PC-9 (cell line): ENCODE results near the gene DMKN. TPM values are rescaled to one million over a fixed set of nuclear protein-coding genes. Genes with fewer than 3 reads are reported as not detected.

Source experiments
- BruUV-seq: library from RNA; stranded (reverse); fragments of 400-500 nt; replicated peaks from 2 replicates; lab custom pipeline; 2021; lab: Mats Ljungman, UMichigan
- CTCF ChIA-PET: fragments of 300-600 bp; sonication (Branson Sonifier 250); formaldehyde crosslinking; loops from one replicate; lab custom pipeline; 2022; ENCODE audit warnings: antibody characterized with exemption; lab: Charles Lee
- POLR2A ChIA-PET: fragments of 300-600 bp; sonication (Branson Sonifier 250); formaldehyde crosslinking; loops from one replicate; lab custom pipeline; 2022; ENCODE audit warnings: antibody characterized with exemption; ENCODE audit not compliant: unreplicated experiment; lab: Charles Lee
- DNase-seq, 2 experiments: peaks; one replicate each; pipeline versions ENCODE4 v3.0.0 to v3.0.0-alpha.2; 2015 to 2022; ENCODE audit warnings: mixed read lengths in 1 of 2
- H2AFZ ChIP-seq: fragments of 200-600 bp; sonication (generic); 2 replicates; pipeline ENCODE4 v1.8.1; 2017; ENCODE audit warnings: antibody characterized with exemption
- H3F3A ChIP-seq: fragments of 200-600 bp; sonication (generic); 2 replicates; pipeline ENCODE4 v1.8.1; 2017; ENCODE audit warnings: antibody characterized with exemption, mild to moderate bottlenecking, low read depth; ENCODE audit not compliant: insufficient read depth
- H3K27ac ChIP-seq: fragments of 200-600 bp; sonication (generic); 2 replicates; pipeline ENCODE4 v1.6.1; 2016; ENCODE audit warnings: mixed run types
- H3K27me3 ChIP-seq: fragments of 200-600 bp; sonication (generic); 2 replicates; pipeline ENCODE4 v1.6.1; 2016; ENCODE audit warnings: low read depth, mixed run types; ENCODE audit not compliant: insufficient read depth
- H3K36me3 ChIP-seq: fragments of 200-600 bp; sonication (generic); 2 replicates; pipeline ENCODE4 v1.6.1; 2016; ENCODE audit warnings: low read depth, mixed run types
- H3K4me1 ChIP-seq: fragments of 200-600 bp; sonication (generic); replicated peaks from 2 replicates; pipeline ENCODE4 v1.6.1; 2016; ENCODE audit warnings: mixed run types; ENCODE audit not compliant: insufficient read depth
- H3K4me2 ChIP-seq: fragments of 200-600 bp; sonication (generic); 2 replicates; pipeline ENCODE4 v1.6.1; 2017; ENCODE audit warnings: mixed run types
- H3K4me3 ChIP-seq: fragments of 200-600 bp; sonication (generic); 2 replicates; pipeline ENCODE4 v1.6.1; 2016; ENCODE audit warnings: mixed run types
- H3K79me2 ChIP-seq: fragments of 200-600 bp; sonication (generic); 2 replicates; pipeline ENCODE4 v1.6.1; 2017; ENCODE audit warnings: low read depth, mixed run types
- H3K9me2 ChIP-seq: fragments of 200-600 bp; sonication (generic); 2 replicates; pipeline ENCODE4 v1.8.1; 2017; ENCODE audit warnings: mild to moderate bottlenecking; ENCODE audit not compliant: insufficient read depth
- H3K9me3 ChIP-seq: fragments of 200-600 bp; sonication (generic); 2 replicates; pipeline ENCODE4 v1.8.1; 2016; ENCODE audit warnings: low read depth; ENCODE audit not compliant: insufficient read depth
- H4K20me1 ChIP-seq: fragments of 200-600 bp; sonication (generic); 2 replicates; pipeline ENCODE4 v1.8.1; 2017; ENCODE audit not compliant: insufficient read depth
- EZH2 ChIP-seq: fragments of 200-600 bp; sonication (generic); IDR thresholded peaks from 2 replicates; pipeline ENCODE4 v1.8.0; 2017; ENCODE audit warnings: antibody characterized with exemption, low read depth
- intact Hi-C: fragments of 100-400 bp; cut with micrococcal nuclease; formaldehyde crosslinking; loops from one replicate; pipeline ENCODE4 v1.10.0; 2022; ENCODE audit not compliant: unreplicated experiment
- total RNA-seq: library from RNA; stranded (reverse); gene quantifications from 2 replicates; pipeline ENCODE4 v1.2.3, GENCODE V29; 2021
- TF ChIP-seq, protein P1 (sequence below): fragments of 200-600 bp; sonication (generic); conservative IDR thresholded peaks from 2 replicates; pipeline ENCODE4 v1.6.1; 2017; ENCODE audit warnings: mixed run types, antibody characterized with exemption, mild to moderate bottlenecking, moderate library complexity

DMKN gene
- total RNA-seq, 1 experiment from 2014 or later: 135 TPM

- peaks cover 13% of the 10 kb centered on the region; the same call in 1 of the 2 replicates for H3K4me1 ChIP-seq
- ChIA-PET CTCF (interaction anchor here (0.5 kb wide), 1 partner anchor 485 kb away, joined by 3 read pairs; no protein-coding TSS in a partner anchor), POLR2A (no interaction called here)
- no peak overlapping the region for H2AFZ ChIP-seq
- H3F3A ChIP-seq: peaks cover 9% of the 10 kb centered on the region; the same call in 1 of the 2 replicates
- no TSS peak for BruUV-seq
- H3K36me3 ChIP-seq: peaks cover 8% of the 10 kb centered on the region; the same call in 1 of the 2 replicates
- H3K4me3 ChIP-seq: no peak overlapping the region
- intact Hi-C loops: no loop called here
- no peaks in the 10 kb centered on the region for H3K9me2 ChIP-seq
- H3K9me3 ChIP-seq: no peaks in the 10 kb centered on the region
- H3K79me2 ChIP-seq: peaks cover 19% of the 10 kb centered on the region
- H3K27me3 ChIP-seq: no peaks in the 10 kb centered on the region
- DNase-seq: no peak
- TF ChIP-seq EZH2: no peak
- TF ChIP-seq, protein P1, sequence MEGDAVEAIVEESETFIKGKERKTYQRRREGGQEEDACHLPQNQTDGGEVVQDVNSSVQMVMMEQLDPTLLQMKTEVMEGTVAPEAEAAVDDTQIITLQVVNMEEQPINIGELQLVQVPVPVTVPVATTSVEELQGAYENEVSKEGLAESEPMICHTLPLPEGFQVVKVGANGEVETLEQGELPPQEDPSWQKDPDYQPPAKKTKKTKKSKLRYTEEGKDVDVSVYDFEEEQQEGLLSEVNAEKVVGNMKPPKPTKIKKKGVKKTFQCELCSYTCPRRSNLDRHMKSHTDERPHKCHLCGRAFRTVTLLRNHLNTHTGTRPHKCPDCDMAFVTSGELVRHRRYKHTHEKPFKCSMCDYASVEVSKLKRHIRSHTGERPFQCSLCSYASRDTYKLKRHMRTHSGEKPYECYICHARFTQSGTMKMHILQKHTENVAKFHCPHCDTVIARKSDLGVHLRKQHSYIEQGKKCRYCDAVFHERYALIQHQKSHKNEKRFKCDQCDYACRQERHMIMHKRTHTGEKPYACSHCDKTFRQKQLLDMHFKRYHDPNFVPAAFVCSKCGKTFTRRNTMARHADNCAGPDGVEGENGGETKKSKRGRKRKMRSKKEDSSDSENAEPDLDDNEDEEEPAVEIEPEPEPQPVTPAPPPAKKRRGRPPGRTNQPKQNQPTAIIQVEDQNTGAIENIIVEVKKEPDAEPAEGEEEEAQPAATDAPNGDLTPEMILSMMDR: no peak
- H3K4me2 ChIP-seq: no peak overlapping the region
- no peak overlapping the region for H3K27ac ChIP-seq
- H4K20me1 ChIP-seq: peaks cover 4% of the 10 kb centered on the region
Observed at GRCh38 chr19:35506011-35506410, 7.4 kb downstream of the DMKN start.

GRCh38 chr19:35502751-35503150 is 10.7 kb downstream of the DMKN start:
- no peak for DNase-seq
- Histone ChIP-seq H3K27ac (no peak overlapping the region), H3K4me2 (no peak overlapping the region), H4K20me1 (peaks cover under 1% of the 10 kb centered on the region; the same call in 1 of the 2 replicates), H3K36me3 (peaks cover 8% of the 10 kb centered on the region; the same call in 1 of the 2 replicates), H3K9me3 (no peaks in the 10 kb centered on the region), H3F3A (no peaks in the 10 kb centered on the region; the same call in 1 of the 2 replicates), H3K9me2 (no peaks in the 10 kb centered on the region), H3K4me1 (no peaks in the 10 kb centered on the region), H3K27me3 (no peaks in the 10 kb centered on the region), H3K4me3 (no peak overlapping the region), H3K79me2 (peaks cover 5% of the 10 kb centered on the region; the same call in 1 of the 2 replicates), H2AFZ (no peak overlapping the region)
- ChIA-PET POLR2A (no interaction called here), CTCF (no interaction called here)
- BruUV-seq: no TSS peak
- TF ChIP-seq, protein P1: no peak
- TF ChIP-seq EZH2: no peak
- intact Hi-C loops: no loop called here

DNA sequence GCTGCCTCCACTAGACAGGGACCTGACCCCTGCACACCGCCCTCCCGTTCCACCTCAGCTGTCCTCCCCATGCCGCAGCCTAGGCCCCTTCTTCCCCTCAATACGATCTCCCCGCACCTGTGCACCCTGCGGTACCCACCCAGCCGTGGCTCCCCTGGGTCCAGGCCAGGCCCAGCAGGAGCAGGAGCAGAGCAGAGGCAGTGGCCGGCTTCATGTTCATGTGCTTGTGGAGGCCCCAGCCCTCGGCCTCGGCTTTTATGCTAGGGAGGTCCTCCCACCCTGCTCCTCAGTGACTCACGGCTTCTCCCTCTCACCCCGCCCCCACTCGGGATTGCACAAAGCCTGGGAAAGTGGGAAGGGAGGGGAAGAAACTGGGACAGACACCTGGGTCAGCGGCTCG is 11.8 kb downstream of the DMKN start:
- H3K79me2 ChIP-seq: no peaks in the 10 kb centered on the region
- no peak for TF ChIP-seq EZH2
- TF ChIP-seq, protein P1: no peak
- BruUV-seq: no TSS peak
- no peak overlapping the region for H3K4me3 ChIP-seq
- no peaks in the 10 kb centered on the region for H3K9me3 ChIP-seq
- intact Hi-C loops: no loop called here
- H3K27me3 ChIP-seq: no peaks in the 10 kb centered on the region
- H3F3A ChIP-seq: peaks cover 3% of the 10 kb centered on the region; the same call in 1 of the 2 replicates
- H3K4me2 ChIP-seq: no peak overlapping the region
- peaks cover 8% of the 10 kb centered on the region; the same call in 1 of the 2 replicates for H3K36me3 ChIP-seq
- no peak overlapping the region for H3K27ac ChIP-seq
- CTCF ChIA-PET: no interaction called here
- no peaks in the 10 kb centered on the region for H3K9me2 ChIP-seq
- no peaks in the 10 kb centered on the region for H3K4me1 ChIP-seq
- no peaks in the 10 kb centered on the region; the same call in 1 of the 2 replicates for H4K20me1 ChIP-seq
- POLR2A ChIA-PET: no interaction called here
- no peak for DNase-seq
- H2AFZ ChIP-seq: no peak overlapping the region
